Amniotic epithelial cell (primary cell): Measurements from ENCODE around the gene CD99L2.

Experiments
- DNase-seq: peaks from one replicate; pipeline ENCODE4 v3.0.0-alpha.2; 2010; ENCODE audit warnings: low read depth

The CD99L2 gene

GRCh38 chrX:150763810-150764209 is 134.7 kb downstream of the CD99L2 start:
- DNase-seq: no peak

GRCh38 chrX:150763303-150763797 is 135.1 kb downstream of the CD99L2 start:
- DNase-seq: no peak

GRCh38 chrX:150762258-150763165 is 136.0 kb downstream of the CD99L2 start:
- peak; percentile 39 for DNase-seq

GRCh38 chrX:150761819-150762216 is 136.7 kb downstream of the CD99L2 start:
- DNase-seq: no peak

GRCh38 chrX:150761176-150761818 is 137.2 kb downstream of the CD99L2 start:
- DNase-seq: no peak

GRCh38 chrX:150759568-150760416 is 138.7 kb downstream of the CD99L2 start:
- DNase-seq: no peak

- DNase-seq: no peak
These were observed 141.1 kb downstream of the CD99L2 start for GRCh38 chrX:150757371-150757770.

GRCh38 chrX:150753968-150754367 is 144.5 kb downstream of the CD99L2 start:
- DNase-seq: no peak

- no peak for DNase-seq
These were observed 145.1 kb downstream of the CD99L2 start for GRCh38 chrX:150753357-150753756.

- no peak for DNase-seq
These were observed 146.3 kb downstream of the CD99L2 start for GRCh38 chrX:150752124-150752523.

- DNase-seq: no peak
These were observed 162.0 kb downstream of the CD99L2 start for GRCh38 chrX:150736475-150736874.

GRCh38 chrX:150731795-150732194 is 166.7 kb downstream of the CD99L2 start:
- peak; percentile 94 for DNase-seq

GRCh38 chrX:150730719-150731118 is 167.7 kb downstream of the CD99L2 start:
- DNase-seq: no peak

GRCh38 chrX:150729956-150730355 is 168.5 kb downstream of the CD99L2 start:
- no peak for DNase-seq

GRCh38 chrX:150719621-150720020 is 178.8 kb downstream of the CD99L2 start:
- DNase-seq: no peak
